Activated naive CD8-positive, alpha-beta T cell treated with anti-CD3 and anti-CD28 coated beads, Interleukin-2, amount 10 ng/mL, durations not matched to agents 7 days and 5 days (primary cell): ENCODE data around the gene APBA2. TPM values are rescaled to one million over a fixed set of nuclear protein-coding genes. Genes with fewer than 3 reads are reported as not detected.
"Not testable (repeated sequence)": the region's sequence is repeated elsewhere in the genome, so short reads cannot be mapped to it uniquely, and the experiment has no call there.

Experiments used
- ATAC-seq: fragments of 150-1000 bp; cut with Tn5 transposase; one replicate; pipeline ENCODE4 v1.10.0; 2021; ENCODE audit warnings: low read depth, moderate library complexity
- POLR2A ChIA-PET: fragments of 350-600 bp; sonication (Branson Sonifier 250); formaldehyde crosslinking; loops from one replicate; lab custom pipeline; 2021; ENCODE audit warnings: antibody characterized with exemption; lab: Charles Lee
- DNase-seq: peaks from one replicate; pipeline ENCODE4 v3.0.0; 2021
- H3K27ac Mint-ChIP-seq: one replicate; pipeline ENCODE4 v1.8.0; 2022; ENCODE audit warnings: mild to moderate bottlenecking, mixed read lengths
- H3K27me3 Mint-ChIP-seq: one replicate; pipeline ENCODE4 v1.8.0; 2022; ENCODE audit warnings: mild to moderate bottlenecking, moderate library complexity, mixed read lengths
- H3K36me3 Mint-ChIP-seq: one replicate; pipeline ENCODE4 v1.8.0; 2021; ENCODE audit warnings: mild to moderate bottlenecking, mixed read lengths
- H3K4me1 Mint-ChIP-seq: one replicate; pipeline ENCODE4 v1.8.0; 2021; ENCODE audit warnings: mixed read lengths
- H3K4me3 Mint-ChIP-seq: one replicate; pipeline ENCODE4 v1.8.0; 2022; ENCODE audit warnings: mild to moderate bottlenecking, moderate library complexity, mixed read lengths
- H3K9me3 Mint-ChIP-seq: one replicate; pipeline ENCODE4 v1.8.0; 2021; ENCODE audit warnings: mixed read lengths
- total RNA-seq, 2 experiments: library from RNA; stranded (reverse); gene quantifications; one replicate each; pipeline ENCODE4 v1.2.3, GENCODE V29; 2021

The APBA2 gene
- total RNA-seq, 2 experiments from 2014 or later = 65.1 to 66.0 TPM

DNA sequence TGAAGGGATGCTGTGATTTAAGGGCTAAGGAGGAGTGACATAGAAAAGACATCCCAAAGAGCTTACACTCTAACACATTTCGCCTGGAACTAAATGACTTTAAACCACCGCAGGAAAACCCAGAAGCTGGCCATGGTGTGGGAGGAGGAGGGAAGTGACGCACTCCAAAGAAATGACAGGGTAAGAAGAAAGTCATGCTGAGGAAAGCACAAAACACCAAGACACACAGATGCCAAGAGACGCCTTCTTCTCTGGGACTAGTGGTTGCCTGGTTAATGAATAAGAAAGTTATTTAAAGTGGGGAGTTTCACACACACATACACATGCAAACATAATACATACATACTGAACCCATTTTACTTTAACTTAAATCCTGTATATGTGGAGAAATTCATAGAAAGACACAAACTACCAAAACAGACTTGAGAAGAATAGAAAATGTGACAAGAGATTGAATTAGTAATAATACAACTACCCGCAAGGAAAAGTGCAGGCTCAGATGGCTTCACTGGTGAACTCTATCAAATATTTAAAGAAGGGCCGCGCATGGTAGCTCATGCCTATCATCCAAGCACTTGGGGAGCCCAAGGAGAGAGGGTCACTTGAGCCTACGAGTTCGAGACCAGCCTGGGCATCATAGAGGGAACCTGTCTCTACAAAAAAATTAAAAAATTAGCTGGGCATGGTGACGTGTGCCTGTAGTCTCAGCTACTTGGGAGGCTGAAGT lies 258.3 kb downstream of the APBA2 start:
- POLR2A ChIA-PET = no interaction called here
- Mint-ChIP-seq H3K4me3 (no peak overlapping the region), H3K27me3 (peaks cover 37% of the 10 kb centered on the region), H3K27ac (no peak overlapping the region), H3K36me3 (no peaks in the 10 kb centered on the region), H3K9me3 (no peaks in the 10 kb centered on the region), H3K4me1 (peaks cover 7% of the 10 kb centered on the region)
- no peak for DNase-seq
- no peak for ATAC-seq

DNA sequence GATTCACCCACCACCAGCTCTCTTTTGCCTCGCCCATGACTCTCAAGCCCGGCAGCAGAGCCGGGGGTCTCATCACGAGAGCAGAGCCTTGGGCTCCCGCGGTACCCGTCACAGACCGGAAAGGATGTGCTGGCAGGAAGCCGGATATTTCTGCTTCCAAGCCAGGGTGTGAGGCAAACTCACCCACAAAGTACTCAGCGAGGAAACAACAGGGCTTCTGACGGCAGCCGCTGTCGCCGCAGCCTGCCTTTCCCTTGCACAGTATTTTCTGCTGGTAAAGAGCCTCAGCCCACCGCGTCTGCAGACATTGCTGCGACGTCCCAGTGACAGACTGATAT lies 263.9 kb downstream of the APBA2 start:
- Mint-ChIP-seq H3K36me3 (no peaks in the 10 kb centered on the region), H3K9me3 (peaks cover 3% of the 10 kb centered on the region), H3K4me1 (no peaks in the 10 kb centered on the region), H3K4me3 (no peak overlapping the region), H3K27me3 (peaks cover 23% of the 10 kb centered on the region), H3K27ac (no peak overlapping the region)
- DNase-seq (no peak), ATAC-seq (no peak)
- POLR2A ChIA-PET = no interaction called here

DNA sequence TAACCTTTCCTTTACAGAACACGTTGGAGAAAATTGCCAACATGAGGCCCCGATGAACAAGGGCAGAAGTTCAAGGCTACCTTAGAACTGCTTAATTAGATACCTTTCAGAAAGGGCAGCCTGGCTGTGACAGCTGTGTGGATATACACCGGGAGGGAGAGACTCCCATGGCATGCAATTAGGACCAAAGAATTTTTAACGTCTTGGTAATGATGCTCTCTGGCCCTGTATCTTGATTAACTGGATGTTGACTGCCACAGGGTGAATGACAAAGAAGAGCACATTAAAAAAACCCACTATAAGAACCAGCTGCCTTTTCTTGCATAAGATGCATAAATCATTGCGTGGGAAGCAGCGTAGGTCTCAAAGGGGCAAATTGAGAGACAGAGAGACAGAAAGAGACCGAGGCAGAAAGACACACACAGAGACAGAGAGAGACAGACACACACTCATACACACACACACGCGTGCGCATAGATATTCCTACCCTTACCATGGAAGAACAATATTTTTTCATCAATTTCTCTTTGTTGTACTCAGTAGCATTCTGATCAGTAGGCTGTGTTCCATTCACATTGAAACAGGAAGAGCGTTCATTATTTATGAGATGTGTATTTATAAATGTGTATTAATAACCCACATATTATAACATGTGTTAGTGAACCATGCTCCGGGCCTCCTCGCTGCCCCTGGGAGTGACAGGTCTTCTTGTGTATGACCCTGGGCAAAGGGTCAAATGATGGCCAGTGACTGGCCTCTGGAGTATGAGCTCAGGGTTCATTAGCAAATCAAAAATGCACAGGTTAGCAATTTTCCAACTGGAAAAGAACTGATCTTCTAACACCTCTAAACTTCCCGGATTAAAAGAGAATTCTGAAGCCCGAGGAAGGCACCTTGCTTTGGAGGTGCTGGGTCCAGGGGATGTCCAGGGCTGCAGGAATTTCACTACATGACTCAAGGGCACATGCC lies 265.0 kb downstream of the APBA2 start:
- Mint-ChIP-seq H3K9me3 (peaks cover 3% of the 10 kb centered on the region), H3K4me3 (no peak overlapping the region), H3K27ac (no peak overlapping the region), H3K36me3 (no peaks in the 10 kb centered on the region), H3K4me1 (no peaks in the 10 kb centered on the region), H3K27me3 (peaks cover 24% of the 10 kb centered on the region)
- ATAC-seq = no peak
- POLR2A ChIA-PET = no interaction called here
- no peak for DNase-seq

DNA sequence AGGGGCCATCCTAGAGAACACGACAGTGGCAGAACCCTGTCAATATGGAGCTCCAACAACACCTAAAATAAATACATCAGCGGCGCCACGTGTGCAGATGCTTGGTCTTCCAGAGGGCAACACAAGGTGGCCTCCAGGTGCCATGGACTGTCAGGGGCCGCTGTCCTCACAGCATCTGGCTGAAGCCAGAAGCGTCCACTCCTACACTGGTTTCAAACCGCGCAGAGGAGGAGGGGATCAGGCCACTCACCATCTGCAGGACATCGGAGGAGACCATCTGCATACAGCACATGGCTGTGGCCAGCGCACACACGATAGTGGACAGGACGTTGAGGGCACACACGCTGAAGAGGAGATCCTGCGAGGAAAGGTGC lies 265.7 kb downstream of the APBA2 start:
- ATAC-seq (no peak), DNase-seq (no peak)
- Mint-ChIP-seq H3K9me3 (peaks cover 3% of the 10 kb centered on the region), H3K36me3 (no peaks in the 10 kb centered on the region), H3K27me3 (peaks cover 24% of the 10 kb centered on the region), H3K4me3 (no peak overlapping the region), H3K27ac (no peak overlapping the region), H3K4me1 (no peaks in the 10 kb centered on the region)
- POLR2A ChIA-PET = no interaction called here

DNA sequence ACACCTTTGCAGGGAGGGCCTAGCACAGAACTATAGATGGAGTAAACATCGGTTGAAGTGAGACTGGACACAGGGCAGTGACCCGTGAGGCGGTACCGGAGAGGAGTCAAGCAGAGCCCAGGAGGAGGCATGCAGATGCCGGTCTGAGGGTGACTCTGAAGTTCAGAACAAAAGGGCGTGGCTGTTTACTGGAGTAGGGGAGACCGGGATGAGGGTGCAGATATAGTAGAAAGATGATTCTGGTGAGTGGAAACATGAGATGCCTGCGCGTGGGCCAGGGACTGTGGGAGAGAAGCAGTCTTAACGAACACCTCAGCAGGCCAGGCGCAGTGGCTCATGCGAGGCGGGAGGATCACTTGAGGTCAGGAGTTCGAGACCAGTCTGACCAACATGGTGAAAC lies 270.7 kb downstream of the APBA2 start:
- Mint-ChIP-seq H3K27me3 (peaks cover 26% of the 10 kb centered on the region), H3K4me3 (no peak overlapping the region), H3K36me3 (no peaks in the 10 kb centered on the region), H3K9me3 (peaks cover 4% of the 10 kb centered on the region), H3K27ac (no peak overlapping the region), H3K4me1 (peaks cover 6% of the 10 kb centered on the region)
- POLR2A ChIA-PET = no interaction called here
- ATAC-seq = no peak
- DNase-seq = no peak

DNA sequence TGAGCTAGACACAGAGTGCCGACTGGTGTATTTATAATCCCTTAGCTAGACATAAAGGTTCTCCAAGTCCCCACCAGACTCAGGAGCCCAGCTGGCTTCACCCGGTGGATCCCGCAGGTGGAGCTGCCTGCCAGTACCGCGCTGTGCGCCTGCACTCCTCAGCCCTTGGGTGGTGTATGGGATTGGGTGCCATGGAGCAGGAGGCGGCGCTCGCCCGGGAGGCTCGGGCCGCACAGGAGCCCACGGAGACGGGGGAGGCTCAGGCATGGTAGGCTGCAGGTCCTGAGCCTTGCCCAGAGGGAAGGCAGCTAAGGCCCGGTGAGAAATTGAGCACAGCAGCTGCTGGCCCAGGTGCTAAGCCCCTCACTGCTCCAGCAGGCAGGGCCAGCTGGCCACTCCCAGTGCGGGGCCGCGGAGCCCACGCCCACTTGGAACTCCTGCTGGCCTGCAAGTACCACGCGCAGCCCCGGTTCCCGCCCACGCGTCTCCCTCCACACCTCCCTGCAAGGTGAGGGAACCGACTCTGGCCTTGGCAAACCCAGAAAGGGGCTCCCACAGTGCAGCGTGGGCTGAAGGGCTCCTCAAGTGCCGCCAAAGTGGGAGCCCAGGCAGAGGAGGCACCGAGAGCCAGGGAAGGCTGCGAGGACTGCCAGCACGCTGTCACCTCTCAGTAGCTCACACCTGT lies 274.1 kb downstream of the APBA2 start:
- Mint-ChIP-seq H3K4me3 (no peak overlapping the region), H3K9me3 (peaks cover 5% of the 10 kb centered on the region), H3K4me1 (peaks cover 6% of the 10 kb centered on the region), H3K27me3 (peaks cover 34% of the 10 kb centered on the region), H3K36me3 (no peaks in the 10 kb centered on the region), H3K27ac (no peak overlapping the region)
- DNase-seq = no peak
- ATAC-seq = no peak
- POLR2A ChIA-PET = no interaction called here

DNA sequence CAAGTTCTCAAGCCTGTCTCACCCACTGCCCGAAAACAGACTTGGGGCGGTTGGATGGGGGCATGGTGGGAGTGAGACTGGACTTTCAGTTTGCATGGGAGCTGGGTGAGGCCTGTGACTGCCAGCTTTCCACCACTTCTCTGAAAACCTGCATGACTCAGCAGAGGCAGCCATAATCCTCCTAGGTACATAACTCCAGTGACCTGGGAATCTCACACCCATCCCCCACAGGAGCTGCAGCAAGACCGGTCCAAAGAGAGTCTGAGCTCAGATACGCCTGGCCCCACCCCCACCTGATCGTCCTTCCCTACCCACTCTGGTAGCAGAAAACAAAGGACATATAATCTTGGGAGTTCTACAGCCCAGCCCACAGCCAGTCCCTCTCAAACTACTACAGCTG lies 276.6 kb downstream of the APBA2 start:
- DNase-seq (no peak), ATAC-seq (no peak)
- Mint-ChIP-seq H3K36me3 (no peaks in the 10 kb centered on the region), H3K4me1 (peaks cover 6% of the 10 kb centered on the region), H3K4me3 (no peak overlapping the region), H3K9me3 (peaks cover 5% of the 10 kb centered on the region), H3K27ac (no peak overlapping the region), H3K27me3 (peaks cover 32% of the 10 kb centered on the region)
- POLR2A ChIA-PET = no interaction called here

DNA sequence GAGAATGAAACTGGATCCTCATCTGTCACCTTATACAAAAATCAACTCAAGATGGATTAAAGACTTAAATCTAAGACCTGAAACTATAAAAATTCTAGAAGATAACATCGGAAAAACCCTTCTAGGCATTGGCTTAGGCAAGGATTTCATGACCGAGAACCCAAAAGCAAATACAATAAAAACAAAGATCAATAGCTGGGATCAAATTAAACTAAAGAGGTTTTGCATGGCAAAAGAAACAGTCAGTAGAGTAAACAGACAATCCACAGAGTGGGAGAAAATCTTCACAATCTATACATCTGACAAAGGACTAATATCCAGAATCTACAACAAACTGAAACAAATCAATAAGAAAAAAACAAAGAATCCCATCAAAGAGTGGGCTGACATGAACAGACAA lies 281.3 kb downstream of the APBA2 start:
- ATAC-seq, H3K4me1 Mint-ChIP-seq, H3K27ac Mint-ChIP-seq, H3K9me3 Mint-ChIP-seq, DNase-seq, H3K4me3 Mint-ChIP-seq, POLR2A ChIA-PET, H3K36me3 Mint-ChIP-seq: not testable (repeated sequence)
- peaks cover 37% of the 10 kb centered on the region for H3K27me3 Mint-ChIP-seq

Other genes with a start within 250 kb of the APBA2 start
- gene GOLGA8M, start 173.6 kb upstream of the APBA2 start, total RNA-seq = 10 to 100 TPM in 1 of 2 experiments, 1 to 10 TPM in 1; 7.7 to 11.3 TPM
- gene GOLGA6L7, start 37.3 kb upstream of the APBA2 start, total RNA-seq = not detected